ENCODE results near the gene SLC22A3.

SLC22A3 gene

DNA sequence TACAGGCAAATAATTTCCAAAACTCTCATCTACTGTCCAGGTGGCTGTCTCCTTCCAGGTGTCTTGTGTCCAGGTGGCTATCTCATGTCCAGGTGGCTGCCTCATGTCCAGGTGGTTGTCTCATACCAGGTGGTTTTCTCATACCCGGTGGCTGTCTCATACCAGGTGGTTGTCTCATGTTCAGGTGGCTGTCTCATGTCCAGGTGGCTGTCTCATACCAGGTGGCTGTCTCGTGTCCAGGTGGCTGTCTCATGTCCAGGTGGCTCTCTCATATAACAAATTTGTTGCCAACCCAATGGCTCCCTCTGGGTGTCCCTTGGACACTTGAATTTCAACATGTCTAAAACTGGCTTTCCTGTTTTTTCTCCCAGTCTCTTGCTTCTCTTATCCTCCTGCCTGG, 14.3 kb upstream of the SLC22A3 start:
- Histone ChIP-seq H3K4me3 (ENCODE audit: low read depth, low read length) (no peak overlapping the region), H3K18ac (ENCODE audit: low read length) (no peak overlapping the region), H2BK120ac (ENCODE audit: insufficient read depth, low read length, poor library complexity) (no peak overlapping the region), H4K8ac (ENCODE audit: low read depth, low read length) (no peak overlapping the region), H3K27ac (ENCODE audit: low read depth, low read length) (no peak overlapping the region), H3K14ac (ENCODE audit: low read length) (no peak overlapping the region), H2BK12ac (ENCODE audit: low read length) (no peak overlapping the region), H2BK5ac (ENCODE audit: low read depth, low read length, poor library complexity) (no peak overlapping the region), H2AFZ (ENCODE audit: insufficient read depth, low read length, poor library complexity) (no peak overlapping the region), H3K4ac (ENCODE audit: low read depth, low read length) (no peak overlapping the region), H3K4me2 (ENCODE audit: low read length) (no peak overlapping the region), H3K79me1 (ENCODE audit: low read length) (no peaks in the 10 kb centered on the region), H4K12ac (ENCODE audit: low read depth, low read length) (no peak overlapping the region), H3K27me3 (ENCODE audit: insufficient read depth, low read length) (no peaks in the 10 kb centered on the region), H3K36me3 (ENCODE audit: control insufficient read depth in 1 of 2, insufficient read depth in 2 of 2, low read length in 2 of 2) (no peaks in the 10 kb centered on the region), H3K9ac (ENCODE audit: low read length) (no peak overlapping the region), H3K9me3 (ENCODE audit: insufficient read depth, low read depth, low read length) (no peaks in the 10 kb centered on the region), H4K91ac (ENCODE audit: low read depth, low read length) (no peak overlapping the region), H2AK5ac (ENCODE audit: low read length) (no peak overlapping the region), H3K79me2 (ENCODE audit: control insufficient read depth, insufficient read depth, low read length, poor library complexity) (no peaks in the 10 kb centered on the region), H3K4me1 (ENCODE audit: control insufficient read depth in 1 of 2, insufficient read depth in 2 of 2, low read length in 2 of 2) (no peaks in the 10 kb centered on the region), H3K23ac (ENCODE audit: low read length) (no peak overlapping the region)
- peak; percentile 75 to 81 for DNase-seq
- no CpG with 5 or more reads among the region's 2 CpGs for WGBS (ENCODE audit: extremely low coverage, insufficient coverage, insufficient read length)

DNA sequence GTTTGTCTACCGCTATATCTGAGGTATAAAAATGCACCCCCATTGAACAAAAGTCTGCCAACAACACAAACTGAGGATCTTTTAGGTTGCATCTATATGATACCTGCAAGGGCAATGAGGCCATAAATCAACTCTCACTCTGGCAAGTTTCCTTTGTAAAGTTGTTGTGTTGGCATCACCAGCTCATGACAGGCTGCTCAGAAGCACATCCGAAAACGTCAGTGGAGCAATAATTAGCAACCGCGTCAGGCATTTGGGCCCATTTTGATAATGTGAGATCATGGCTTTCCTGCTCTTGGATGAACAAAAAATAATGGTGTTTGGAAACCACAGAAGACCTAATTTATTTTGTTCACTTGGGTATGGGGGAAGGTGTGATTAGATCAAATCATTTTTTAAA, 12.0 kb upstream of the SLC22A3 start:
- H2BK5ac ChIP-seq (ENCODE audit: low read depth, low read length, poor library complexity) = no peak overlapping the region
- H2BK120ac ChIP-seq (ENCODE audit: insufficient read depth, low read length, poor library complexity) = no peak overlapping the region
- no CpG with 5 or more reads among the region's 5 CpGs for WGBS (ENCODE audit: extremely low coverage, insufficient coverage, insufficient read length)
- no peaks in the 10 kb centered on the region for H3K4me1 ChIP-seq (ENCODE audit: control insufficient read depth in 1 of 2, insufficient read depth in 2 of 2, low read length in 2 of 2)
- H3K23ac ChIP-seq (ENCODE audit: low read length) = no peak overlapping the region
- no peaks in the 10 kb centered on the region for H3K79me2 ChIP-seq (ENCODE audit: control insufficient read depth, insufficient read depth, low read length, poor library complexity)
- no peak overlapping the region for H3K27ac ChIP-seq (ENCODE audit: low read depth, low read length)
- H3K4ac ChIP-seq (ENCODE audit: low read depth, low read length) = no peak overlapping the region
- H4K8ac ChIP-seq (ENCODE audit: low read depth, low read length) = no peak overlapping the region
- no peaks in the 10 kb centered on the region for H3K79me1 ChIP-seq (ENCODE audit: low read length)
- no peak overlapping the region for H3K18ac ChIP-seq (ENCODE audit: low read length)
- H3K14ac ChIP-seq (ENCODE audit: low read length) = no peak overlapping the region
- no peak overlapping the region for H3K4me2 ChIP-seq (ENCODE audit: low read length)
- no peak overlapping the region for H4K91ac ChIP-seq (ENCODE audit: low read depth, low read length)
- no peak for DNase-seq
- no peaks in the 10 kb centered on the region for H3K9me3 ChIP-seq (ENCODE audit: insufficient read depth, low read depth, low read length)
- no peaks in the 10 kb centered on the region for H3K27me3 ChIP-seq (ENCODE audit: insufficient read depth, low read length)
- no peaks in the 10 kb centered on the region for H3K36me3 ChIP-seq (ENCODE audit: control insufficient read depth in 1 of 2, insufficient read depth in 2 of 2, low read length in 2 of 2)
- H2AFZ ChIP-seq (ENCODE audit: insufficient read depth, low read length, poor library complexity) = no peak overlapping the region
- H3K9ac ChIP-seq (ENCODE audit: low read length) = no peak overlapping the region
- no peak overlapping the region for H4K12ac ChIP-seq (ENCODE audit: low read depth, low read length)
- H3K4me3 ChIP-seq (ENCODE audit: low read depth, low read length) = no peak overlapping the region
- no peak overlapping the region for H2AK5ac ChIP-seq (ENCODE audit: low read length)
- H2BK12ac ChIP-seq (ENCODE audit: low read length) = no peak overlapping the region

DNA sequence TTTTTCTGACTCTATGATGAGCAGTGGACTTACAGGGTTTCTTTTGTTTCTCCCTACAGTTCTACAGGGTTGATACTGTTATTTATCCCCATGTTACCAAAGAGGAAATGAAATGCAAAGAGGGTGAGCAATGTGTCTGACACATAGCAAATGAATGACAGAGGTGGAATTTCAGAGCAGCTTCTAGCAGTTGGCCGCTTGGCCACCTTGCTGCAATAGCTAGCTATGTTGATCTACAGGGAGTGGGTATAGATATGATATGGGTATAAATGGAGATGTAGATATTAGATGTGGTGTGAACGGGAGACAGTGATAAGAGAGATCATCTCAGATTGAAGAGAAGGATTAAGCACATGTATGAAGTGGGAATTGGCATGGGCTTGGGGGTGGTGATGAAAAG, 10.9 kb upstream of the SLC22A3 start:
- Histone ChIP-seq H2BK120ac (ENCODE audit: insufficient read depth, low read length, poor library complexity) (no peak overlapping the region), H3K4me1 (ENCODE audit: control insufficient read depth in 1 of 2, insufficient read depth in 2 of 2, low read length in 2 of 2) (no peaks in the 10 kb centered on the region), H2AFZ (ENCODE audit: insufficient read depth, low read length, poor library complexity) (no peak overlapping the region), H2AK5ac (ENCODE audit: low read length) (no peak overlapping the region), H2BK12ac (ENCODE audit: low read length) (no peak overlapping the region), H2BK5ac (ENCODE audit: low read depth, low read length, poor library complexity) (no peak overlapping the region), H3K27ac (ENCODE audit: low read depth, low read length) (no peak overlapping the region), H3K23ac (ENCODE audit: low read length) (no peak overlapping the region), H3K4me2 (ENCODE audit: low read length) (no peak overlapping the region), H4K91ac (ENCODE audit: low read depth, low read length) (no peak overlapping the region), H4K12ac (ENCODE audit: low read depth, low read length) (no peak overlapping the region), H3K27me3 (ENCODE audit: insufficient read depth, low read length) (no peaks in the 10 kb centered on the region), H3K36me3 (ENCODE audit: control insufficient read depth in 1 of 2, insufficient read depth in 2 of 2, low read length in 2 of 2) (no peaks in the 10 kb centered on the region), H3K79me1 (ENCODE audit: low read length) (no peaks in the 10 kb centered on the region), H3K18ac (ENCODE audit: low read length) (no peak overlapping the region), H3K14ac (ENCODE audit: low read length) (no peak overlapping the region), H3K4me3 (ENCODE audit: low read depth, low read length) (no peak overlapping the region), H3K4ac (ENCODE audit: low read depth, low read length) (no peak overlapping the region), H3K9ac (ENCODE audit: low read length) (no peak overlapping the region), H3K79me2 (ENCODE audit: control insufficient read depth, insufficient read depth, low read length, poor library complexity) (no peaks in the 10 kb centered on the region), H3K9me3 (ENCODE audit: insufficient read depth, low read depth, low read length) (no peaks in the 10 kb centered on the region), H4K8ac (ENCODE audit: low read depth, low read length) (no peak overlapping the region)
- WGBS (ENCODE audit: extremely low coverage, insufficient coverage, insufficient read length) = 100% methylated on average over 1 of the region's 2 CpGs
- peak; percentile 64 to 74 for DNase-seq

DNA sequence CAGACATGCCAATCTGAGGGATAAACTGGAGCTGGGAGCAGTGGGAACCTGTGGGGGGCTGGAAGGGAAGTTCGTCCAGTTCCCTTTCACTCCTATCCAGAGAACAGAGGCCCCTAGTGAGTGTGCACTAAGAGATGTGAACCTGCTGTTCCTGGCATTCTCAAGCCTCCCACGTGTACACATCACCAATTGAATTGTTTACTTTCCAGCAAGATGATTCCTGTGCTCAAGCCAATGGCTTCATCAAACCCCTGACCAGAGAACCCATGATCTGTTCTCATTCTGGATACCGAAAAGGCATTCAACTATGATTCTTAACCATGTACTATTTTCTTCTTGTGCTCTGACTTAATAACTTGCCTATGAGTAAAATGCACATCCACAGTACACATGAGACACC, 10.2 kb upstream of the SLC22A3 start:
- WGBS (ENCODE audit: extremely low coverage, insufficient coverage, insufficient read length) = no CpG with 5 or more reads among the region's 3 CpGs
- Histone ChIP-seq H2BK5ac (ENCODE audit: low read depth, low read length, poor library complexity) (no peak overlapping the region), H3K4ac (ENCODE audit: low read depth, low read length) (no peak overlapping the region), H3K9ac (ENCODE audit: low read length) (no peak overlapping the region), H3K18ac (ENCODE audit: low read length) (no peak overlapping the region), H4K12ac (ENCODE audit: low read depth, low read length) (no peak overlapping the region), H3K23ac (ENCODE audit: low read length) (no peak overlapping the region), H3K4me1 (ENCODE audit: control insufficient read depth in 1 of 2, insufficient read depth in 2 of 2, low read length in 2 of 2) (no peaks in the 10 kb centered on the region), H3K36me3 (ENCODE audit: control insufficient read depth in 1 of 2, insufficient read depth in 2 of 2, low read length in 2 of 2) (no peaks in the 10 kb centered on the region), H2AK5ac (ENCODE audit: low read length) (no peak overlapping the region), H4K91ac (ENCODE audit: low read depth, low read length) (no peak overlapping the region), H3K14ac (ENCODE audit: low read length) (no peak overlapping the region), H3K27ac (ENCODE audit: low read depth, low read length) (no peak overlapping the region), H3K4me3 (ENCODE audit: low read depth, low read length) (no peak overlapping the region), H3K79me2 (ENCODE audit: control insufficient read depth, insufficient read depth, low read length, poor library complexity) (no peaks in the 10 kb centered on the region), H3K9me3 (ENCODE audit: insufficient read depth, low read depth, low read length) (no peaks in the 10 kb centered on the region), H3K4me2 (ENCODE audit: low read length) (no peak overlapping the region), H4K8ac (ENCODE audit: low read depth, low read length) (no peak overlapping the region), H2BK12ac (ENCODE audit: low read length) (no peak overlapping the region), H2BK120ac (ENCODE audit: insufficient read depth, low read length, poor library complexity) (no peak overlapping the region), H3K79me1 (ENCODE audit: low read length) (no peaks in the 10 kb centered on the region), H3K27me3 (ENCODE audit: insufficient read depth, low read length) (no peaks in the 10 kb centered on the region), H2AFZ (ENCODE audit: insufficient read depth, low read length, poor library complexity) (no peak overlapping the region)
- DNase-seq = no peak
